ENCODE data around the gene CYB561.
A peak's percentile ranks its signal among the peaks of the same experiment; 100 is the strongest.

Gene CYB561

DNA sequence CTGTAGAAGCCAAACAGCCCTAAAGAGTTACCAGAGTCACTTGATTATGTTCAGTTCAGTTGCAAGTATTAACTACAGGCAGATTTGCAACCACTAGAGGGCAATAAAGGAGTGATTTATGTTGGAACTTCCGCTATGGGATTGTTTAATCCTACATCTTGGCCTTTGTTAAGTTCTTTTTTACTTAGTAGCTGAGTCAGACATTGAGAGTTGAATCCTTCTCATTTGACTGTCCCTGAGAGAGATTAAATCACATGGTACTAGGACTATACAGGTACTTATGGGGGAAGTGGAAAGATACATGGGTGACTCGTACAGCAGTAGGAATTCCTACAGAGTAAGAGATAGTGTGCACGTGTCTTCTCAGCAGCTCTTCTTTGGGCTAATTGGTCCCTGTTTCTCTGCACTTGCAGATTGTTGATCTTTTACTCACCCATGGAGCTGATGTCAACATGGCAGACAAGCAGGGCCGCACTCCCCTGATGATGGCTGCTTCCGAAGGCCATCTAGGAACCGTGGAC, 40.3 kb downstream of the CYB561 start:
- peak; percentile 72 for DNase-seq

DNA sequence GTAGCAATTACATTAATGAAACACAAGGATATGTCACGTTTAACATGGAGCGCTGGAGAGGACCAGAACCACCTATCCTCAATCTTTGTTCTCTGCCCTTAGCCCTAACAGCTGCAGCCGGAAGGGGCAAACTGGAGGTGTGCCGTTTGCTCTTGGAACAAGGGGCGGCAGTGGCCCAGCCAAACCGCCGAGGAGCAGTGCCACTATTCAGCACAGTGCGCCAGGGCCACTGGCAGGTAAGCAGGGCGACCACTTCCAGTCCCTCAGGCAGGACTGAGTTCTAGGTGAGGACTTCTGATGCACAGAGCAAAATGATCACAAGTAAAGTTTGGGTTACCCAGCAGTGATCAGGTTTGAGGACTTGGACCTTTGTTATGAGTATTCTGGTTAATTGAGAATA, 41.1 kb downstream of the CYB561 start:
- no peak for DNase-seq

- no peak for DNase-seq
Observed at GRCh38 chr17:63402431-63403212, 43.5 kb downstream of the CYB561 start.

DNA sequence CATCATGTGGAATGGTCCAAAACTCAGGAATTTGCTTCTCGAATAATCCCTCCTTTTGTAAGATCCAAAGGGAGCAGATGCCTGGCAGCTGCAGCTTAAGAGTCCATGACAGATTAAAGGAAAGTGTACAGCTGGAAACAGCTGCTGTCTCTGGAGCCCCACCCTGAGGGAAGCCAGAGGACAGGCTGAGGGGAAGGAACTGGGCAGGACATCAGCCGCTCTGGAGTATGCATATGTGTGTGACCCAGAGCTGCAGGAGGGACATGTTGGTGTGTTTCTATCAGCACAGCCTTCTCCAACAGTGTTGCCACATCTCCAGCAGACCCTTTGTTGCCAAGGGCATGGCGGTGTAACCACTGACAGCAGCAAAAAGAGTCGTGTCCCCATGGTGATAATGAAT, 46.2 kb downstream of the CYB561 start:
- DNase-seq, result no peak

DNA sequence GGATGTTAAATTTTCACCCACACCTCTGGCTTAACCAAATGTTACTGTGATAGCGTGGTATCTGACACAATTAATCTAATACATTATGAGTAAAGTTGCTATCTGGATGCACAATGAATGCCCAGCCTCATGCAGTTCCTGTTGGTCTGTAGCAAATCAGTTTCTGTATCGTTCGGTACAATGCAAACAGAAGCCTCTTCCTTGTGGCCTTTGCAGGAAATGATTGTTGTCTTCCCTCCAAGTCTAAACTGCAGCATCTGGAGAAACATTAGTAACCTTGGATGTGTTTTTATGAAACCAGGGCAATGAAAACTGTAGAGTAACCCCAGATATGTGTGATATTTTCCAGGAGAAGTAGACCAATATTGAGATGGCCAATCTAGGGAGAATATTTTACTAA, 46.8 kb downstream of the CYB561 start:
- no peak for DNase-seq

DNA sequence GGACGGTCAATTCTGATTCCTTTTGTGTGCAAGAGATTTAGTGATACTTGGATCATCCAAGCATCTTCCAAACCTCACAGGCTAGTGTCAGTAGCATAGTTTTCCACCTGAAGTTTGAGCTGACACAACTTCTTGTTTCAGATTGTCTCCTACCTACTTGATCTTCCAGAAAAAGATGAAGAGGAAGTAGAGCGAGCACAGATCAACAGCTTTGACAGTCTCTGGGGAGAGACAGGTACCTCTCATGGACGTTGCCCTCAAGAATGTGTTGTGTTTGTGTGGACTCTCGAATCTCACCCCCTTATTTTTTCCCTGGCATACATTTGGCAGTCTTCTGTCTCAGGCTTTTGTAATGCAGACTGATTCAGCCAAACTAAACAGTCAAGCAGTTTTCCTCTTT, 47.4 kb downstream of the CYB561 start:
- no peak for DNase-seq

- DNase-seq, result no peak
Observed at GRCh38 chr17:63395075-63395805, 50.9 kb downstream of the CYB561 start.

DNA sequence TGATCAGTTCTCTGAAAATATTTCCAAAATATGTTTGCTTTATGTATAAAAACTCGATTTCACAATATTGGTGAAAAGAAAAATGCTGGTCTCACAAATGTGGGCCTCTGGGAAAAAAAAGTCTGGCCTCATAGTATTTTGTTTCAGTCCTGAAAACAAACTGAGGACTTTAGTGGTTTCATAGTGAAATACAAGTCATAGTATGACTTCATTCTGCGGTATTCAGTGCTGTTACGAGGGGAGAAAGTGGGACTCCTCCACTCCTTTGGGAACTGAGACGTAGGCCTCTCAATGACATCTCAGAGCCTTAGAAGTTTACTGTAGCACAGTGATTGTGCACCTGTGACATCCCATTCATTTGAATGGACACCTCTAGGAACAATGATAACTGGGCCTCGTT, 56.0 kb downstream of the CYB561 start:
- no peak for DNase-seq

- no peak for DNase-seq
Observed at GRCh38 chr17:63387656-63388340, 58.3 kb downstream of the CYB561 start.

DNA sequence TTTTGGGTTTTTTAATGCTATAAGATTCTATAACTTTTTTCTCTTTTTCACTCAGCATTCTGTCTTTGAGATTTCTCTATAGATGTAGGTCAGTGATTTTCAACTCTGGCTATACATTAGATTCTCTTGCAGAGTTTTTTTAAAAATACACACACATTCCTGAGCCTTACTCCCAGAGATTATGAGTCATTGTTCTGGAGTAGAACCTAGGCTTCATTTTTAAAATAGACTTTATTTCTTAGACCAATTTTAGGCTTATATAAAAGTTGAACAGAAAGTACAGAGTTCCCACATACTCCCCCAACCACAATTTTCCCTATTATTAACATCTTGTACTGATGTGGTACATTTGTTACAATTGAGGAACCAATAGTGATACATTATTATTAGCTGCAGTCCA, 63.3 kb downstream of the CYB561 start:
- DNase-seq, result no peak
